IPS DF 4.7 (cell line): Measurements from ENCODE around the gene KCNMA1.

ENCODE experiments used
- DNase-seq: peaks from one replicate; pipeline ENCODE4 v3.0.0-alpha.2; 2013; ENCODE audit warnings: low spot score; ENCODE audit errors: extremely low read depth

Gene KCNMA1

GRCh38 chr10:77309509-77309908 lies 328.1 kb downstream of the KCNMA1 start:
- no peak for DNase-seq

- no peak for DNase-seq
Observed at GRCh38 chr10:77309092-77309491, 328.5 kb downstream of the KCNMA1 start.

- DNase-seq: no peak
Observed at GRCh38 chr10:77308084-77308732, 329.4 kb downstream of the KCNMA1 start.

GRCh38 chr10:77306666-77307065 lies 330.9 kb downstream of the KCNMA1 start:
- no peak for DNase-seq

GRCh38 chr10:77305650-77306632 lies 331.7 kb downstream of the KCNMA1 start:
- DNase-seq: no peak

GRCh38 chr10:77304192-77304591 lies 333.4 kb downstream of the KCNMA1 start:
- DNase-seq: no peak

GRCh38 chr10:77301305-77301730 lies 336.3 kb downstream of the KCNMA1 start:
- no peak for DNase-seq

GRCh38 chr10:77300682-77301302 lies 336.8 kb downstream of the KCNMA1 start:
- DNase-seq: no peak

GRCh38 chr10:77299320-77299719 lies 338.3 kb downstream of the KCNMA1 start:
- DNase-seq: no peak

- no peak for DNase-seq
Observed at GRCh38 chr10:77297393-77297739, 340.2 kb downstream of the KCNMA1 start.

GRCh38 chr10:77296534-77297392 lies 340.8 kb downstream of the KCNMA1 start:
- DNase-seq: no peak

GRCh38 chr10:77293773-77294172 lies 343.8 kb downstream of the KCNMA1 start:
- DNase-seq: no peak

GRCh38 chr10:77293347-77293746 lies 344.3 kb downstream of the KCNMA1 start:
- no peak for DNase-seq

GRCh38 chr10:77291596-77292505 lies 345.8 kb downstream of the KCNMA1 start:
- DNase-seq: no peak

- no peak for DNase-seq
Observed at GRCh38 chr10:77290528-77291155, 347.0 kb downstream of the KCNMA1 start.

- DNase-seq: no peak
Observed at GRCh38 chr10:77289790-77290189, 347.8 kb downstream of the KCNMA1 start.

GRCh38 chr10:77289027-77289501 lies 348.5 kb downstream of the KCNMA1 start:
- no peak for DNase-seq

- DNase-seq: no peak
Observed at GRCh38 chr10:77287647-77288120, 349.9 kb downstream of the KCNMA1 start.
